Measurements from ENCODE around the gene BATF3. TPM values are rescaled to one million over a fixed set of nuclear protein-coding genes. Genes with fewer than 3 reads are reported as not detected.

BATF3 gene, protein sequence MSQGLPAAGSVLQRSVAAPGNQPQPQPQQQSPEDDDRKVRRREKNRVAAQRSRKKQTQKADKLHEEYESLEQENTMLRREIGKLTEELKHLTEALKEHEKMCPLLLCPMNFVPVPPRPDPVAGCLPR
- polyA plus RNA-seq (2012; rRNA removed) = 0.76 and 0.86 TPM in 2 replicates
- polyA plus RNA-seq (2012; cell fraction: cytosol; rRNA removed) = 0.50 and 0.68 TPM in 2 replicates
- polyA plus RNA-seq (2012; cell fraction: nucleus; rRNA removed) = 2.2 and 2.4 TPM in 2 replicates

- Histone ChIP-seq H3K36me3 (replicated peaks in 1 of 2; ENCODE audit: control insufficient read depth in 1 of 2, insufficient read depth in 2 of 2, low read length in 1 of 2) (no peaks in the 10 kb centered on the region), H3K9me2 (no peaks in the 10 kb centered on the region), H3K4me2 (peak within 1 kb of the TSS; percentile 85), H3K4me3 (ENCODE audit: low read depth in 2 of 2, low read length in 1 of 2) (peak within 1 kb of the TSS; percentile 50 to 65), H3F3A (replicated peaks; ENCODE audit: insufficient read depth) (peaks cover 9% of the 10 kb centered on the region), H3K79me2 (ENCODE audit: insufficient read depth) (no peaks in the 10 kb centered on the region), H2AFZ (ENCODE audit: low read depth) (peak within 1 kb of the TSS; percentile 86), H3K27ac (ENCODE audit: low read depth in 2 of 2, low read length in 1 of 2) (no peak within 1 kb of the TSS), H3K4me1 (ENCODE audit: control insufficient read depth in 1 of 2, insufficient read depth in 2 of 2, low read depth in 1 of 2, low read length in 1 of 2) (peaks cover 0 to 25% of the 10 kb centered on the region in 2 experiments; a peak in 2 of 4 replicates), H3K9me3 (no peaks in the 10 kb centered on the region), H3K27me3 (ENCODE audit: insufficient read depth) (peaks cover 42% of the 10 kb centered on the region), H4K20me1 (ENCODE audit: insufficient read depth) (no peaks in the 10 kb centered on the region), H3K9ac (no peak within 1 kb of the TSS; the same call in 1 of the 2 replicates)
- no peak for TF ChIP-seq NFIC (IDR thresholded peaks at IDR 0.05; ENCODE audit: borderline replicate concordance)
- TF ChIP-seq, protein P1, sequence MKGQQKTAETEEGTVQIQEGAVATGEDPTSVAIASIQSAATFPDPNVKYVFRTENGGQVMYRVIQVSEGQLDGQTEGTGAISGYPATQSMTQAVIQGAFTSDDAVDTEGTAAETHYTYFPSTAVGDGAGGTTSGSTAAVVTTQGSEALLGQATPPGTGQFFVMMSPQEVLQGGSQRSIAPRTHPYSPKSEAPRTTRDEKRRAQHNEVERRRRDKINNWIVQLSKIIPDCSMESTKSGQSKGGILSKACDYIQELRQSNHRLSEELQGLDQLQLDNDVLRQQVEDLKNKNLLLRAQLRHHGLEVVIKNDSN (IDR thresholded peaks at IDR 0.05; ENCODE audit: borderline replicate concordance, low read depth) = peak; percentile 34; the same call in 1 of the 2 replicates
- WGBS (ENCODE audit: low lambda C conversion rate) = under 1% methylated on average over 43 of the region's 79 CpGs
- CTCF ChIA-PET = interaction anchor here (0.7 to 2.3 kb wide), 8 partner anchors 10 to 222 kb away, joined by 3 to 7 read pairs (median 3); partner anchors contain the start of gene ATF3
- peak; percentile 73 for DNase-seq
- POLR2A ChIA-PET = interaction anchor here (1.3 kb wide), 1 partner anchor 91 kb away, joined by 4 read pairs; the partner anchor contains the start of gene ATF3
Measured at GRCh38 chr1:212699625-212700222, at the start of gene BATF3. Gene BATF3, minus strand, starts transcription at chr1:212699840. Its CDS starts 78 bp downstream, at chr1:212699762.

DNA sequence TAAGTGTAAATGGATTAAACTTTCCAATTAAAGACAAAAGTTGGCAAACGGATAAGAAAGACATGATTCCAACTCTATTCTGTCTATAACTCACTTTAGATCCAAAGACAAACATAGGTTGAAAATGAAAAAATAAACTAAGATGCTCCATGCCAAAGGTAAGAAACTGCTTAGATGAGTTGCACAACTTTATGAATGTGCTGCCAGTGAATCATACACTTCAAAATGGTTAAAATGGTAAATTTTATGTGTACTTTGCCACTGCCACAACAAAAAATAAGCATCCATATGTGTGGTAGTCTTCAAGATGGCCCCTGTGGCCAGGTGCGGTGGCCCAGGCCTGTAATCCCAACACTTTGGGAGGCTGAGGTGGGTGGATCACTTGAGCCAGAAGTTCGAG, 46.9 kb upstream of the BATF3 start:
- Histone ChIP-seq H3K79me2 (ENCODE audit: insufficient read depth) (peaks cover 18% of the 10 kb centered on the region), H3K9me2 (no peaks in the 10 kb centered on the region), H4K20me1 (ENCODE audit: insufficient read depth) (no peaks in the 10 kb centered on the region), H2AFZ (ENCODE audit: low read depth) (no peak overlapping the region), H3K4me1 (ENCODE audit: control insufficient read depth in 1 of 2, insufficient read depth in 2 of 2, low read depth in 1 of 2, low read length in 1 of 2) (peaks cover 0 to 3% of the 10 kb centered on the region in 2 experiments; a peak in 1 of 4 replicates), H3F3A (replicated peaks; ENCODE audit: insufficient read depth) (peaks cover 3% of the 10 kb centered on the region), H3K27me3 (ENCODE audit: insufficient read depth) (no peaks in the 10 kb centered on the region), H3K27ac (ENCODE audit: low read depth in 2 of 2, low read length in 1 of 2) (no peak overlapping the region), H3K9me3 (no peaks in the 10 kb centered on the region), H3K4me2 (no peak overlapping the region), H3K9ac (no peak overlapping the region), H3K36me3 (replicated peaks in 1 of 2; ENCODE audit: control insufficient read depth in 1 of 2, insufficient read depth in 2 of 2, low read length in 1 of 2) (peaks cover 0 to 5% of the 10 kb centered on the region in 2 experiments), H3K4me3 (ENCODE audit: low read depth in 2 of 2, low read length in 1 of 2) (no peak overlapping the region)
- POLR2A ChIA-PET = no interaction called here
- CTCF ChIA-PET = interaction anchor here (0.7 to 3.2 kb wide), 4 partner anchors 49 to 675 kb away, joined by 3 to 14 read pairs (median 3); no protein-coding TSS in a partner anchor
- no peak for TF ChIP-seq PBX3 (IDR thresholded peaks at IDR 0.05)
- TF ChIP-seq POLR2AphosphoS5 (IDR thresholded peaks at IDR 0.05; ENCODE audit: low read depth, low read length) = no peak
- TF ChIP-seq MXI1 (IDR thresholded peaks at IDR 0.05; ENCODE audit: low read depth, low read length) = no peak
- TF ChIP-seq RFX5 (IDR thresholded peaks at IDR 0.05; ENCODE audit: low read length) = no peak
- no peak for TF ChIP-seq FOXM1 (IDR thresholded peaks at IDR 0.05; ENCODE audit: low read depth)
- TF ChIP-seq SIN3A (IDR thresholded peaks at IDR 0.05; ENCODE audit: borderline replicate concordance, low read depth, low read length) = no peak
- no peak for DNase-seq
- WGBS (ENCODE audit: low lambda C conversion rate) = 94% methylated on average over 3 of the region's 3 CpGs
